ENCODE measurements around the gene PLCXD1.
"Not testable (repeated sequence)": the region's sequence is repeated elsewhere in the genome, so short reads cannot be mapped to it uniquely, and the experiment has no call there.

The PLCXD1 gene

GRCh38 chrX:295136-295535 lies 14.0 kb downstream of the PLCXD1 start:
- DNase-seq = no peak

- no peak for DNase-seq
Measured at GRCh38 chrX:298993-299392, 17.8 kb downstream of the PLCXD1 start.

GRCh38 chrX:300334-300733 lies 19.2 kb downstream of the PLCXD1 start:
- no peak for DNase-seq

GRCh38 chrX:302975-303374 lies 21.8 kb downstream of the PLCXD1 start:
- no peak for DNase-seq

GRCh38 chrX:305781-306613 lies 24.8 kb downstream of the PLCXD1 start:
- DNase-seq = not testable (repeated sequence)

- not testable (repeated sequence) for DNase-seq
Measured at GRCh38 chrX:306614-307251, 25.6 kb downstream of the PLCXD1 start.

GRCh38 chrX:307261-308111 lies 26.3 kb downstream of the PLCXD1 start:
- no peak for DNase-seq

GRCh38 chrX:308821-309520 lies 27.8 kb downstream of the PLCXD1 start:
- DNase-seq = no peak

- no peak for DNase-seq
Measured at GRCh38 chrX:310621-311155, 29.5 kb downstream of the PLCXD1 start.

GRCh38 chrX:311156-312129 lies 30.3 kb downstream of the PLCXD1 start:
- no peak for DNase-seq

- no peak for DNase-seq
Measured at GRCh38 chrX:312621-313331, 31.6 kb downstream of the PLCXD1 start.

GRCh38 chrX:313546-313945 lies 32.4 kb downstream of the PLCXD1 start:
- DNase-seq = no peak

GRCh38 chrX:314049-314448 lies 32.9 kb downstream of the PLCXD1 start:
- no peak for DNase-seq

- no peak for DNase-seq
Measured at GRCh38 chrX:314781-315595, 33.8 kb downstream of the PLCXD1 start.

GRCh38 chrX:316351-317325 lies 35.5 kb downstream of the PLCXD1 start:
- no peak for DNase-seq

- no peak for DNase-seq
Measured at GRCh38 chrX:317424-318067, 36.4 kb downstream of the PLCXD1 start.

GRCh38 chrX:318068-318738 lies 37.0 kb downstream of the PLCXD1 start:
- DNase-seq = peak; percentile 95
